Activated CD4-positive, alpha-beta T cell treated with anti-CD3 and anti-CD28 coated beads for 1 hour (primary cell): ENCODE measurements around the gene MDFIC.

ENCODE experiments used
- DNase-seq: peaks from one replicate; pipeline ENCODE4 v3.0.0-alpha.2; 2020

Gene MDFIC

GRCh38 chr7:114929570-114929969 lies 7.7 kb downstream of the MDFIC start:
- no peak for DNase-seq

GRCh38 chr7:114930107-114930661 lies 8.3 kb downstream of the MDFIC start:
- no peak for DNase-seq

- no peak for DNase-seq
Observed at GRCh38 chr7:114930829-114931655, 9.1 kb downstream of the MDFIC start.

- DNase-seq: no peak
Observed at GRCh38 chr7:114931656-114932011, 9.7 kb downstream of the MDFIC start.

- DNase-seq: no peak
Observed at GRCh38 chr7:114932991-114933390, 11.1 kb downstream of the MDFIC start.

GRCh38 chr7:114933658-114934057 lies 11.8 kb downstream of the MDFIC start:
- no peak for DNase-seq

- DNase-seq: no peak
Observed at GRCh38 chr7:114934086-114934485, 12.2 kb downstream of the MDFIC start.

- no peak for DNase-seq
Observed at GRCh38 chr7:114934713-114935112, 12.8 kb downstream of the MDFIC start.

GRCh38 chr7:114936471-114936870 lies 14.6 kb downstream of the MDFIC start:
- no peak for DNase-seq

- DNase-seq: no peak
Observed at GRCh38 chr7:114937446-114937845, 15.6 kb downstream of the MDFIC start.

GRCh38 chr7:114938785-114939184 lies 16.9 kb downstream of the MDFIC start:
- DNase-seq: no peak

GRCh38 chr7:114939484-114940097 lies 17.7 kb downstream of the MDFIC start:
- DNase-seq: no peak

GRCh38 chr7:114940220-114940619 lies 18.3 kb downstream of the MDFIC start:
- no peak for DNase-seq

- no peak for DNase-seq
Observed at GRCh38 chr7:114941692-114942091, 19.8 kb downstream of the MDFIC start.

- DNase-seq: no peak
Observed at GRCh38 chr7:114942446-114943175, 20.7 kb downstream of the MDFIC start.

- no peak for DNase-seq
Observed at GRCh38 chr7:114943530-114943929, 21.6 kb downstream of the MDFIC start.

GRCh38 chr7:114943953-114944744 lies 22.3 kb downstream of the MDFIC start:
- no peak for DNase-seq

- no peak for DNase-seq
Observed at GRCh38 chr7:114944745-114945625, 23.1 kb downstream of the MDFIC start.

GRCh38 chr7:114949231-114949630 lies 27.3 kb downstream of the MDFIC start:
- DNase-seq: no peak

GRCh38 chr7:114952296-114952695 lies 30.4 kb downstream of the MDFIC start:
- DNase-seq: no peak

- DNase-seq: no peak
Observed at GRCh38 chr7:114953724-114954123, 31.8 kb downstream of the MDFIC start.

GRCh38 chr7:114956702-114957101 lies 34.8 kb downstream of the MDFIC start:
- no peak for DNase-seq
